Measurements from ENCODE around the gene ZFHX3. TPM values are rescaled to one million over a fixed set of nuclear protein-coding genes. Genes with fewer than 3 reads are reported as not detected.
"Not testable (repeated sequence)": the region's sequence is repeated elsewhere in the genome, so short reads cannot be mapped to it uniquely, and the experiment has no call there.

The ZFHX3 gene
- total and polyA plus RNA-seq, 2 donors (not counting 1 experiment from before 2014, with no cell fraction given), result 4.7 to 7.3 TPM

- H3K4me1 ChIP-seq (ENCODE audit: control insufficient read depth, extremely low read depth, insufficient read depth, low read length), result no peaks in the 10 kb centered on the region
- H3K36me3 ChIP-seq (ENCODE audit: control insufficient read depth, insufficient read depth, low read length), result no peaks in the 10 kb centered on the region
- H2AFZ ChIP-seq (ENCODE audit: low read length), result no peak overlapping the region
- no peak overlapping the region for H3K4me2 ChIP-seq (ENCODE audit: extremely low read depth, insufficient read depth, low read length)
- peaks cover 85% of the 10 kb centered on the region for H3K79me2 ChIP-seq (ENCODE audit: control insufficient read depth, insufficient read depth, low read length)
- no peak overlapping the region for H3K9ac ChIP-seq (ENCODE audit: insufficient read depth, low read length)
- H3K27me3 ChIP-seq (ENCODE audit: control insufficient read depth, insufficient read depth, low read length), result no peaks in the 10 kb centered on the region
- no peaks in the 10 kb centered on the region for H4K20me1 ChIP-seq (ENCODE audit: control insufficient read depth, extremely low read depth, insufficient read depth, low read length)
- no peak overlapping the region for H3K4me3 ChIP-seq (replicated peaks in 1 of 4; ENCODE audit: control extremely low read depth in 1 of 4, insufficient read depth in 1 of 4, low read depth in 3 of 4, low read length in 4 of 4)
- no peaks in the 10 kb centered on the region for H3K9me3 ChIP-seq (ENCODE audit: control insufficient read depth, insufficient read depth, low read depth, low read length)
- no peak for TF ChIP-seq CTCF (conservative IDR thresholded peaks at IDR 0.05 in 1 of 2, IDR thresholded peaks at IDR 0.05 in 1 of 2; ENCODE audit: low read depth in 1 of 2, low read length in 2 of 2)
- TF ChIP-seq EZH2 (IDR thresholded peaks at IDR 0.05; ENCODE audit: low read length, missing control alignments), result no peak
- no peak overlapping the region for H3K27ac ChIP-seq (ENCODE audit: insufficient read depth, low read length)
- no peak for DNase-seq (ENCODE audit: low read depth in 2 of 2)
Observed at GRCh38 chr16:73012341-73012740, 35.6 kb downstream of the ZFHX3 start.

GRCh38 chr16:73011926-73012325 is 36.0 kb downstream of the ZFHX3 start:
- Histone ChIP-seq H3K4me1 (ENCODE audit: control insufficient read depth, extremely low read depth, insufficient read depth, low read length) (no peaks in the 10 kb centered on the region), H2AFZ (ENCODE audit: low read length) (no peak overlapping the region), H3K4me2 (ENCODE audit: extremely low read depth, insufficient read depth, low read length) (no peak overlapping the region), H3K9me3 (ENCODE audit: control insufficient read depth, insufficient read depth, low read depth, low read length) (no peaks in the 10 kb centered on the region), H3K79me2 (ENCODE audit: control insufficient read depth, insufficient read depth, low read length) (peaks cover 84% of the 10 kb centered on the region), H3K4me3 (replicated peaks in 1 of 4; ENCODE audit: control extremely low read depth in 1 of 4, insufficient read depth in 1 of 4, low read depth in 3 of 4, low read length in 4 of 4) (no peak overlapping the region), H3K9ac (ENCODE audit: insufficient read depth, low read length) (no peak overlapping the region), H4K20me1 (ENCODE audit: control insufficient read depth, extremely low read depth, insufficient read depth, low read length) (no peaks in the 10 kb centered on the region), H3K27me3 (ENCODE audit: control insufficient read depth, insufficient read depth, low read length) (no peaks in the 10 kb centered on the region), H3K27ac (ENCODE audit: insufficient read depth, low read length) (no peak overlapping the region), H3K36me3 (ENCODE audit: control insufficient read depth, insufficient read depth, low read length) (no peaks in the 10 kb centered on the region)
- no peak for TF ChIP-seq CTCF (conservative IDR thresholded peaks at IDR 0.05 in 1 of 2, IDR thresholded peaks at IDR 0.05 in 1 of 2; ENCODE audit: low read depth in 1 of 2, low read length in 2 of 2)
- no peak for TF ChIP-seq EZH2 (IDR thresholded peaks at IDR 0.05; ENCODE audit: low read length, missing control alignments)
- DNase-seq (ENCODE audit: low read depth in 2 of 2), result no peak

- DNase-seq (ENCODE audit: low read depth in 2 of 2), result no peak
- peaks cover 77% of the 10 kb centered on the region for H3K79me2 ChIP-seq (ENCODE audit: control insufficient read depth, insufficient read depth, low read length)
- TF ChIP-seq EZH2 (IDR thresholded peaks at IDR 0.05; ENCODE audit: low read length, missing control alignments) (no peak), CTCF (conservative IDR thresholded peaks at IDR 0.05 in 1 of 2, IDR thresholded peaks at IDR 0.05 in 1 of 2; ENCODE audit: low read depth in 1 of 2, low read length in 2 of 2) (no peak)
Observed at GRCh38 chr16:73010150-73010676, 37.7 kb downstream of the ZFHX3 start.

GRCh38 chr16:73009710-73010109 is 38.2 kb downstream of the ZFHX3 start:
- not testable (repeated sequence) for H3K27ac ChIP-seq (ENCODE audit: insufficient read depth, low read length); H3K36me3 ChIP-seq (ENCODE audit: control insufficient read depth, insufficient read depth, low read length); H3K4me1 ChIP-seq (ENCODE audit: control insufficient read depth, extremely low read depth, insufficient read depth, low read length); H3K9me3 ChIP-seq (ENCODE audit: control insufficient read depth, insufficient read depth, low read depth, low read length); H3K4me3 ChIP-seq (replicated peaks in 1 of 4; ENCODE audit: control extremely low read depth in 1 of 4, insufficient read depth in 1 of 4, low read depth in 3 of 4, low read length in 4 of 4); H4K20me1 ChIP-seq (ENCODE audit: control insufficient read depth, extremely low read depth, insufficient read depth, low read length); H3K4me2 ChIP-seq (ENCODE audit: extremely low read depth, insufficient read depth, low read length); DNase-seq (ENCODE audit: low read depth in 2 of 2); H3K9ac ChIP-seq (ENCODE audit: insufficient read depth, low read length); H3K27me3 ChIP-seq (ENCODE audit: control insufficient read depth, insufficient read depth, low read length); H2AFZ ChIP-seq (ENCODE audit: low read length)
- H3K79me2 ChIP-seq (ENCODE audit: control insufficient read depth, insufficient read depth, low read length), result peaks cover 75% of the 10 kb centered on the region

More at GRCh38 chr16:73010150-73010676, 37.7 kb downstream of the ZFHX3 start:
- no peak overlapping the region for H2AFZ ChIP-seq (ENCODE audit: low read length)
- no peaks in the 10 kb centered on the region for H4K20me1 ChIP-seq (ENCODE audit: control insufficient read depth, extremely low read depth, insufficient read depth, low read length)
- H3K4me3 ChIP-seq (replicated peaks in 1 of 4; ENCODE audit: control extremely low read depth in 1 of 4, insufficient read depth in 1 of 4, low read depth in 3 of 4, low read length in 4 of 4), result no peak overlapping the region
- H3K9ac ChIP-seq (ENCODE audit: insufficient read depth, low read length), result no peak overlapping the region
- H3K9me3 ChIP-seq (ENCODE audit: control insufficient read depth, insufficient read depth, low read depth, low read length), result no peaks in the 10 kb centered on the region
- no peak overlapping the region for H3K4me2 ChIP-seq (ENCODE audit: extremely low read depth, insufficient read depth, low read length)
- H3K36me3 ChIP-seq (ENCODE audit: control insufficient read depth, insufficient read depth, low read length), result no peaks in the 10 kb centered on the region
- no peaks in the 10 kb centered on the region for H3K27me3 ChIP-seq (ENCODE audit: control insufficient read depth, insufficient read depth, low read length)
- no peaks in the 10 kb centered on the region for H3K4me1 ChIP-seq (ENCODE audit: control insufficient read depth, extremely low read depth, insufficient read depth, low read length)
- no peak overlapping the region for H3K27ac ChIP-seq (ENCODE audit: insufficient read depth, low read length)

All from fibroblast of lung (primary cell).